Sigmoid colon (tissue), 7 donors: ENCODE results near the gene PRKCI. TPM values are rescaled to one million over a fixed set of nuclear protein-coding genes. Genes with fewer than 3 reads are reported as not detected.

ENCODE experiments used
- DNase-seq: peaks from one replicate; pipeline ENCODE4 v3.0.0-alpha.2; 2019
- H3K27ac ChIP-seq, 4 donors: fragments of 200-600 bp; sonication (generic); one replicate each; pipeline ENCODE4 v1.5.1; 2016 to 2019; ENCODE audit warnings: mild to moderate bottlenecking in 1 of 4
- H3K27me3 ChIP-seq, 3 donors: fragments of 200-600 bp; sonication (generic); one replicate each; pipeline ENCODE4 v1.5.1; 2019; ENCODE audit warnings: mild to moderate bottlenecking in 1 of 3
- H3K36me3 ChIP-seq, 4 donors: fragments of 200-600 bp; sonication (generic); one replicate each; pipeline ENCODE4 v1.5.1; 2016 to 2019
- H3K4me1 ChIP-seq, 4 donors: fragments of 200-600 bp; sonication (generic); one replicate each; pipeline ENCODE4 v1.5.1; 2017 to 2019
- H3K4me3 ChIP-seq, 4 donors: fragments of 200-600 bp; sonication (generic); one replicate each; pipeline ENCODE4 v1.5.1; 2017 to 2019; ENCODE audit warnings: mild to moderate bottlenecking in 2 of 4, moderate library complexity in 1 of 4
- H3K9me3 ChIP-seq, 4 donors: fragments of 200-600 bp in 3 of 4; sonication (generic) in 3 of 4; one replicate each; pipeline versions ENCODE4 v1.5.1 to v1.6.1; 2013 to 2019
- CTCF ChIP-seq, 4 experiments: fragments of 450-650 bp in 3 of 4; fragments of 200-600 bp in 1 of 4; IDR thresholded peaks; one replicate each; pipeline ENCODE4 v1.5.1; 2016 to 2019; ENCODE audit warnings: antibody characterized with exemption in 4 of 4, mild to moderate bottlenecking in 3 of 4, moderate library complexity in 2 of 4
- EP300 ChIP-seq, 4 donors: sonication (generic); formaldehyde crosslinking; IDR thresholded peaks; one replicate each; pipeline ENCODE4 v1.6.1; 2017; ENCODE audit warnings: antibody characterized with exemption in 4 of 4
- POLR2A ChIP-seq, 2 donors: fragments of 450-650 bp; IDR thresholded peaks; one replicate each; pipeline ENCODE4 v1.6.1; 2016; ENCODE audit warnings: antibody characterized with exemption in 2 of 2, mild to moderate bottlenecking in 2 of 2, moderate library complexity in 2 of 2
- POLR2AphosphoS5 ChIP-seq, 4 donors: sonication (generic); formaldehyde crosslinking; IDR thresholded peaks; one replicate each; pipeline ENCODE4 v1.6.1; 2017; ENCODE audit warnings: antibody characterized with exemption in 4 of 4
- WGBS, 2 donors: extraction: QIAGEN DNeasy Blood & Tissue Kit; methylation state at CpG; one replicate each; pipeline ENCODE4 v1.1.7; 2013; 5-methylcytosine and 5-hydroxymethylcytosine counted together
- intact Hi-C: fragments of 100-400 bp; cut with DNase I; formaldehyde crosslinking; loops from one replicate; pipeline ENCODE4 v1.15.1; 2023
- polyA plus RNA-seq, 3 donors: library from polyadenylated mRNA; stranded (reverse); fragments of 200-250 nt; gene quantifications; one replicate each; pipeline ENCODE4 v1.2.3, GENCODE V29; 2013
- total RNA-seq, 4 donors: library from RNA; depleted of rRNA; stranded (reverse); fragments of >200 nt; gene quantifications; one replicate each; pipeline ENCODE4 v1.1.0, GENCODE V29; 2016
- donor health status: healthy with polysubstance abuse.
- donor health status: Bipolar disorder and iron deficiency.
- donor health status: healthy.

PRKCI gene
- total and polyA plus RNA-seq, 7 donors = 11.8 to 33.2 (median 23.9) TPM

- DNase-seq = no peak
- TF ChIP-seq EP300 (IDR thresholded peaks at IDR 0.05) (no peak), POLR2AphosphoS5 (IDR thresholded peaks at IDR 0.05) (no peak), POLR2A (IDR thresholded peaks at IDR 0.05) (no peak)
- Histone ChIP-seq H3K27ac (no peak overlapping the region), H3K36me3 (peaks cover 6 to 37% (median 9%) of the 10 kb centered on the region in 4 donors), H3K27me3 (no peaks in the 10 kb centered on the region), H3K4me3 (no peak overlapping the region), H3K9me3 (no peaks in the 10 kb centered on the region), H3K4me1 (no peaks in the 10 kb centered on the region)
- intact Hi-C loops = no loop called here
Measured at GRCh38 chr3:170240671-170241070, 18.4 kb downstream of the PRKCI start.

GRCh38 chr3:170244576-170244975 lies 22.4 kb downstream of the PRKCI start:
- DNase-seq = no peak

GRCh38 chr3:170247875-170248274 lies 25.7 kb downstream of the PRKCI start:
- TF ChIP-seq CTCF (IDR thresholded peaks at IDR 0.05) (no peak), EP300 (IDR thresholded peaks at IDR 0.05) (no peak), POLR2A (IDR thresholded peaks at IDR 0.05) (no peak), POLR2AphosphoS5 (IDR thresholded peaks at IDR 0.05) (no peak)
- intact Hi-C loops = no loop called here
- Histone ChIP-seq H3K27me3 (no peaks in the 10 kb centered on the region), H3K36me3 (peaks cover 0 to 14% (median 0%) of the 10 kb centered on the region in 4 donors), H3K9me3 (no peaks in the 10 kb centered on the region), H3K4me3 (no peak overlapping the region), H3K27ac (no peak overlapping the region), H3K4me1 (no peaks in the 10 kb centered on the region)
- 93 to 95% methylated on average over 1 of the region's 1 CpG for WGBS, 2 donors
- no peak for DNase-seq

More at GRCh38 chr3:170244576-170244975, 22.4 kb downstream of the PRKCI start:
- H3K27ac ChIP-seq = no peak overlapping the region
- TF ChIP-seq CTCF (IDR thresholded peaks at IDR 0.05) (no peak), POLR2A (IDR thresholded peaks at IDR 0.05) (no peak), EP300 (IDR thresholded peaks at IDR 0.05) (no peak), POLR2AphosphoS5 (IDR thresholded peaks at IDR 0.05) (no peak)
- no peaks in the 10 kb centered on the region for H3K9me3 ChIP-seq
- WGBS, 2 donors = 23 to 70% methylated on average over 2 of the region's 2 CpGs
- no peaks in the 10 kb centered on the region for H3K27me3 ChIP-seq
- H3K36me3 ChIP-seq = peaks cover 0 to 18% (median 0%) of the 10 kb centered on the region in 4 donors
- H3K4me3 ChIP-seq = no peak overlapping the region
- H3K4me1 ChIP-seq = no peaks in the 10 kb centered on the region
- intact Hi-C loops = no loop called here

- H3K9me3 ChIP-seq = no peaks in the 10 kb centered on the region
- 91 to 96% methylated on average over 3 of the region's 3 CpGs for WGBS, 2 donors
- H3K27ac ChIP-seq = no peak overlapping the region
- H3K27me3 ChIP-seq = no peaks in the 10 kb centered on the region
- TF ChIP-seq POLR2A (IDR thresholded peaks at IDR 0.05) (no peak), EP300 (IDR thresholded peaks at IDR 0.05) (no peak), CTCF (IDR thresholded peaks at IDR 0.05) (no peak), POLR2AphosphoS5 (IDR thresholded peaks at IDR 0.05) (no peak)
- H3K36me3 ChIP-seq = peaks cover 0 to 18% (median 9%) of the 10 kb centered on the region in 4 donors
- H3K4me1 ChIP-seq = no peaks in the 10 kb centered on the region
- no peak for DNase-seq
- no peak overlapping the region for H3K4me3 ChIP-seq
- intact Hi-C loops = no loop called here
Measured at GRCh38 chr3:170256597-170256996, 34.4 kb downstream of the PRKCI start.

- Histone ChIP-seq H3K27me3 (no peaks in the 10 kb centered on the region), H3K9me3 (no peaks in the 10 kb centered on the region), H3K36me3 (peaks cover 0 to 21% (median 9%) of the 10 kb centered on the region in 4 donors), H3K27ac (no peak overlapping the region), H3K4me3 (no peak overlapping the region), H3K4me1 (no peaks in the 10 kb centered on the region)
- no peak for TF ChIP-seq CTCF (IDR thresholded peaks at IDR 0.05)
- TF ChIP-seq EP300 (IDR thresholded peaks at IDR 0.05) = no peak
- TF ChIP-seq POLR2A (IDR thresholded peaks at IDR 0.05) = no peak
- TF ChIP-seq POLR2AphosphoS5 (IDR thresholded peaks at IDR 0.05) = no peak
- WGBS, 2 donors = 84 to 94% methylated on average over 2 of the region's 2 CpGs
- intact Hi-C loops = no loop called here
- DNase-seq = no peak
Measured at GRCh38 chr3:170257145-170257544, 34.9 kb downstream of the PRKCI start.
